Sciatic nerve (tissue), 2 donors: ENCODE measurements around the gene KIFC3. TPM values are rescaled to one million over a fixed set of nuclear protein-coding genes. Genes with fewer than 3 reads are reported as not detected.
"Not testable (repeated sequence)": the region's sequence is repeated elsewhere in the genome, so short reads cannot be mapped to it uniquely, and the experiment has no call there.

ENCODE experiments used
- ATAC-seq: fragments of 200-7000 bp; cut with Tn5 transposase; one replicate; pipeline ENCODE4 v1.9.1; 2020; ENCODE audit warnings: mild to moderate bottlenecking, moderate library complexity
- DNase-seq: peaks from one replicate; pipeline ENCODE4 v3.0.0-alpha.2; 2020; ENCODE audit warnings: low spot score
- intact Hi-C: fragments of 100-400 bp; cut with DNase I; formaldehyde crosslinking; loops from one replicate; pipeline ENCODE4 v1.14.2; 2022
- total RNA-seq: library from RNA; stranded (reverse); fragmentation: NEBNext Ultra II Directional; extraction: Animal tissue kit (Norgen Biotek cat#: 25700); gene quantifications from one replicate; pipeline ENCODE4 v1.2.1, GENCODE V29; 2021
- donor health status: DM: no; HTN: no; CAD: no.
- donor health status: DM: no; HTN: no; CAD: no.

The KIFC3 gene
- total RNA-seq, 1 donor from 2014 or later: 94.3 TPM

GRCh38 chr16:57750796-57751538 is 51.3 kb downstream of the KIFC3 start:
- no peak for ATAC-seq
- no peak for DNase-seq
- intact Hi-C loops: loop anchor here (10.0 kb wide), 1 partner anchor 244 kb away; no protein-coding TSS in a partner anchor

- ATAC-seq: no peak
- intact Hi-C loops: loop anchor here (10.0 kb wide), 1 partner anchor 245 kb away; no protein-coding TSS in a partner anchor
- no peak for DNase-seq
Measured at GRCh38 chr16:57749856-57750452, 52.3 kb downstream of the KIFC3 start.

- DNase-seq: no peak
- intact Hi-C loops: no loop called here
- ATAC-seq: no peak
Measured at GRCh38 chr16:57749101-57749692, 53.1 kb downstream of the KIFC3 start.

GRCh38 chr16:57748596-57748995 is 53.7 kb downstream of the KIFC3 start:
- no peak for DNase-seq
- intact Hi-C loops: no loop called here
- ATAC-seq: peak; percentile 48

GRCh38 chr16:57747996-57748395 is 54.3 kb downstream of the KIFC3 start:
- ATAC-seq (no peak), DNase-seq (no peak)
- intact Hi-C loops: no loop called here

GRCh38 chr16:57747496-57747895 is 54.8 kb downstream of the KIFC3 start:
- intact Hi-C loops: no loop called here
- ATAC-seq (no peak), DNase-seq (no peak)

GRCh38 chr16:57747091-57747490 is 55.2 kb downstream of the KIFC3 start:
- DNase-seq (no peak), ATAC-seq (no peak)
- intact Hi-C loops: no loop called here

GRCh38 chr16:57746316-57746715 is 56.0 kb downstream of the KIFC3 start:
- intact Hi-C loops, ATAC-seq, DNase-seq: not testable (repeated sequence)

GRCh38 chr16:57745768-57746167 is 56.5 kb downstream of the KIFC3 start:
- intact Hi-C loops: no loop called here
- ATAC-seq: no peak
- no peak for DNase-seq

- intact Hi-C loops: no loop called here
- ATAC-seq: no peak
- no peak for DNase-seq
Measured at GRCh38 chr16:57744642-57744903, 57.7 kb downstream of the KIFC3 start.

GRCh38 chr16:57743886-57744641 is 58.2 kb downstream of the KIFC3 start:
- ATAC-seq: no peak
- intact Hi-C loops: no loop called here
- no peak for DNase-seq

GRCh38 chr16:57743458-57743857 is 58.8 kb downstream of the KIFC3 start:
- ATAC-seq (no peak), DNase-seq (no peak)
- intact Hi-C loops: no loop called here

- DNase-seq (no peak), ATAC-seq (no peak)
- intact Hi-C loops: no loop called here
Measured at GRCh38 chr16:57742543-57742942, 59.7 kb downstream of the KIFC3 start.

- ATAC-seq: no peak
- no peak for DNase-seq
- intact Hi-C loops: no loop called here
Measured at GRCh38 chr16:57741660-57742191, 60.6 kb downstream of the KIFC3 start.

- ATAC-seq: no peak
- intact Hi-C loops: no loop called here
- DNase-seq: no peak
Measured at GRCh38 chr16:57740423-57741071, 61.7 kb downstream of the KIFC3 start.

GRCh38 chr16:57739756-57740422 is 62.4 kb downstream of the KIFC3 start:
- DNase-seq (no peak), ATAC-seq (no peak)
- intact Hi-C loops: no loop called here

- intact Hi-C loops: no loop called here
- ATAC-seq (no peak), DNase-seq (no peak)
Measured at GRCh38 chr16:57738844-57739243, 63.4 kb downstream of the KIFC3 start.

GRCh38 chr16:57736419-57737351 is 65.6 kb downstream of the KIFC3 start:
- DNase-seq (no peak), ATAC-seq (no peak)
- intact Hi-C loops: no loop called here
